ENCODE data around the gene AAGAB.
A peak's percentile ranks its signal among the peaks of the same experiment; 100 is the strongest.
"Not testable (repeated sequence)": the region's sequence is repeated elsewhere in the genome, so short reads cannot be mapped to it uniquely, and the experiment has no call there.

Gene AAGAB

DNA sequence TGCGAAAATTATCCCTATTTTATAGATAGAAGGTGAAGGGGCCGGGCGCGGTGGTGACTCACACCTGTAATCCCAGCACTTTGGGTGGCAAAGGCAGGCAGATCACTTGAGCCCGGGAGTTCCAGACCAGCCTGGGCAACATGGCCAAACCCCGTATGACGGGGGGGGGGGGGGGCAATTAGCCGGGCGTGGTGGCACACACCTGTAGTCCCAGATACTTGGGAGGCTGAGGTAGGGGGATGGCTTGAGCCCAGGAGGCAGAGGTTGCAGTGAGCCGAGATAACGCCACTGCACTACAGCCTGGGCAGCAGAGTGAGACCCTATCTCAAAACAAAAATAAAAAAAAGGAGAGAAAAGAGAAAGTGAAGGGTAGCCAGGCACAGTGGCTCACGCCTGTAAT lies 1.4 kb downstream of the AAGAB start:
- H3K36me3 ChIP-seq (replicated peaks; ENCODE audit: low read depth, low read length), result peaks cover 3% of the 10 kb centered on the region
- no peaks in the 10 kb centered on the region for H4K20me1 ChIP-seq (ENCODE audit: insufficient read depth, low read length)
- H3K4me2 ChIP-seq (ENCODE audit: low read length), result peak overlapping the region; percentile 97
- no peak overlapping the region for H2AFZ ChIP-seq (ENCODE audit: low read depth, low read length)
- H3K9me3 ChIP-seq (ENCODE audit: insufficient read depth, low read length), result no peaks in the 10 kb centered on the region
- H3K4me1 ChIP-seq (ENCODE audit: low read length), result peaks cover 19% of the 10 kb centered on the region
- H3K79me2 ChIP-seq (ENCODE audit: low read length), result peaks cover 59% of the 10 kb centered on the region
- H3K9ac ChIP-seq (ENCODE audit: low read length), result no peak overlapping the region; the same call in 1 of the 2 replicates
- TF ChIP-seq CTCF (IDR thresholded peaks at IDR 0.05; ENCODE audit: low read depth, low read length) (no peak), EZH2phosphoT487 (IDR thresholded peaks at IDR 0.05; ENCODE audit: low read depth) (no peak)
- no peak overlapping the region for H3K27ac ChIP-seq (ENCODE audit: low read length)
- H3K27me3 ChIP-seq (ENCODE audit: low read depth, low read length), result 0 out of 2 replicates have a peak, but pooled peaks cover 4% of the 10 kb centered on the region
- peak overlapping the region; percentile 97 for H3K4me3 ChIP-seq (ENCODE audit: low read length)

- TF ChIP-seq EZH2phosphoT487 (IDR thresholded peaks at IDR 0.05; ENCODE audit: low read depth) (no peak), CTCF (IDR thresholded peaks at IDR 0.05; ENCODE audit: low read depth, low read length) (no peak)
- no peaks in the 10 kb centered on the region for H4K20me1 ChIP-seq (ENCODE audit: insufficient read depth, low read length)
These were observed 3.1 kb downstream of the AAGAB start for GRCh38 chr15:67251318-67251717.

GRCh38 chr15:67249830-67250229 lies 4.6 kb downstream of the AAGAB start:
- Histone ChIP-seq H4K20me1 (ENCODE audit: insufficient read depth, low read length) (no peaks in the 10 kb centered on the region), H3K4me2 (ENCODE audit: low read length) (no peak overlapping the region), H2AFZ (ENCODE audit: low read depth, low read length) (no peak overlapping the region), H3K27ac (ENCODE audit: low read length) (no peak overlapping the region), H3K9ac (ENCODE audit: low read length) (no peak overlapping the region), H3K27me3 (ENCODE audit: low read depth, low read length) (no peaks in the 10 kb centered on the region), H3K4me1 (ENCODE audit: low read length) (peaks cover 11% of the 10 kb centered on the region), H3K36me3 (replicated peaks; ENCODE audit: low read depth, low read length) (peaks cover 24% of the 10 kb centered on the region), H3K9me3 (ENCODE audit: insufficient read depth, low read length) (no peaks in the 10 kb centered on the region), H3K79me2 (ENCODE audit: low read length) (peaks cover 87% of the 10 kb centered on the region), H3K4me3 (ENCODE audit: low read length) (no peak overlapping the region)
- TF ChIP-seq EZH2phosphoT487 (IDR thresholded peaks at IDR 0.05; ENCODE audit: low read depth) (no peak), CTCF (IDR thresholded peaks at IDR 0.05; ENCODE audit: low read depth, low read length) (no peak)

More at GRCh38 chr15:67251318-67251717, 3.1 kb downstream of the AAGAB start:
- no peak overlapping the region for H2AFZ ChIP-seq (ENCODE audit: low read depth, low read length)
- no peaks in the 10 kb centered on the region for H3K9me3 ChIP-seq (ENCODE audit: insufficient read depth, low read length)
- H3K4me1 ChIP-seq (ENCODE audit: low read length), result peaks cover 19% of the 10 kb centered on the region
- H3K4me2 ChIP-seq (ENCODE audit: low read length), result no peak overlapping the region
- H3K4me3 ChIP-seq (ENCODE audit: low read length), result no peak overlapping the region
- H3K27me3 ChIP-seq (ENCODE audit: low read depth, low read length), result 0 out of 2 replicates have a peak, but pooled peaks cover 4% of the 10 kb centered on the region
- H3K9ac ChIP-seq (ENCODE audit: low read length), result no peak overlapping the region
- H3K79me2 ChIP-seq (ENCODE audit: low read length), result peaks cover 73% of the 10 kb centered on the region
- H3K27ac ChIP-seq (ENCODE audit: low read length), result no peak overlapping the region
- peaks cover 12% of the 10 kb centered on the region for H3K36me3 ChIP-seq (replicated peaks; ENCODE audit: low read depth, low read length)

- peaks cover 91% of the 10 kb centered on the region for H3K79me2 ChIP-seq (ENCODE audit: low read length)
- H3K4me2 ChIP-seq (ENCODE audit: low read length), result no peak overlapping the region
These were observed 6.4 kb downstream of the AAGAB start for GRCh38 chr15:67248011-67248505.

DNA sequence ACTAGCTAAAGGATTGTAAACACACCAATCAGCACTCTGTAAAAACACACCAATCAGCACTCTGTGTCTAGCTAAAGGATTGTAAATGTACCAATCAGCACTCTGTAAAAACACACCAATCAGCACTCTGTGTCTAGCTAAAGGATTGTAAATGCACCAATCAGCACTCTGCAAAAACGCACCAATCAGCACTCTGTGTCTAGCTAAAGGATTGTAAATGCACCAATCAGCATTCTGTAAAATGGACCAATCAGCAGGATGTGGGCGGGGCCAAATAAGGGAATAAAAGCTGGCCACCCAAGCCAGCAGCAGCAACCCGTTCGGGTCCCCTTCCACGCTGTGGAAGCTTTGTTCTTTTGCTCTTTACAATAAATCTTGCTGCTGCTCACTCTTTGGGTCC lies 7.9 kb downstream of the AAGAB start:
- not testable (repeated sequence) for H3K4me2 ChIP-seq (ENCODE audit: low read length); H3K4me3 ChIP-seq (ENCODE audit: low read length); H3K9me3 ChIP-seq (ENCODE audit: insufficient read depth, low read length); H2AFZ ChIP-seq (ENCODE audit: low read depth, low read length); H3K27ac ChIP-seq (ENCODE audit: low read length); H4K20me1 ChIP-seq (ENCODE audit: insufficient read depth, low read length); H3K27me3 ChIP-seq (ENCODE audit: low read depth, low read length); H3K9ac ChIP-seq (ENCODE audit: low read length)
- Histone ChIP-seq H3K79me2 (ENCODE audit: low read length) (peaks cover 85% of the 10 kb centered on the region), H3K4me1 (ENCODE audit: low read length) (peaks cover 19% of the 10 kb centered on the region), H3K36me3 (replicated peaks; ENCODE audit: low read depth, low read length) (peaks cover 35% of the 10 kb centered on the region)

More at GRCh38 chr15:67248011-67248505, 6.4 kb downstream of the AAGAB start:
- peaks cover 11% of the 10 kb centered on the region for H3K4me1 ChIP-seq (ENCODE audit: low read length)
- H3K4me3 ChIP-seq (ENCODE audit: low read length), result no peak overlapping the region
- no peak for TF ChIP-seq EZH2phosphoT487 (IDR thresholded peaks at IDR 0.05; ENCODE audit: low read depth)
- no peak for TF ChIP-seq CTCF (IDR thresholded peaks at IDR 0.05; ENCODE audit: low read depth, low read length)
- no peaks in the 10 kb centered on the region for H3K9me3 ChIP-seq (ENCODE audit: insufficient read depth, low read length)
- H3K9ac ChIP-seq (ENCODE audit: low read length), result no peak overlapping the region
- H3K36me3 ChIP-seq (replicated peaks; ENCODE audit: low read depth, low read length), result peaks cover 31% of the 10 kb centered on the region
- no peak overlapping the region for H2AFZ ChIP-seq (ENCODE audit: low read depth, low read length)
- H4K20me1 ChIP-seq (ENCODE audit: insufficient read depth, low read length), result no peaks in the 10 kb centered on the region
- no peaks in the 10 kb centered on the region for H3K27me3 ChIP-seq (ENCODE audit: low read depth, low read length)
- H3K27ac ChIP-seq (ENCODE audit: low read length), result no peak overlapping the region
